ENCODE data around the gene C1QTNF8. TPM values are rescaled to one million over a fixed set of nuclear protein-coding genes. Genes with fewer than 3 reads are reported as not detected.

Gene C1QTNF8
- total RNA-seq, 2 donors from 2014 or later = 4.3 to 7.0 TPM

DNA sequence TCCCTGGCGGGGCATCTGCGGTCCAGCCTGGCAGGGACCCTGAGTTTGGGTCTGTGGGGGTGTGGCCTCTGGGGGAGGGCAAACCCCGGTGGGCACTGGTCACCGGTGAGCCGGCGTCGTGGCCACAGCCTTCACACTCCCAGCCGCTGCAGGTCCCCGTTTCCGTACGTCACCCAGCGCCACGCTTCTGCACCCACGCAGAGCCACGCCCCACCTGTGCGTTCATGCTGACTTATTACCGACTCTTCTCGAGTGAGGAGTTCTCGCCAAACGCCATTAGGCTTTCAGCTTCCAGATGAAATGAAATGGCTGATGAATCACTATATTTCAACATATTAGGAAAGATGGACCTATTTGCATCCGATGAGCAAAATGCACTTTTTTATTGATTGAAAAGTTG, 32.3 kb downstream of the C1QTNF8 start:
- H3K9me3 ChIP-seq = no peaks in the 10 kb centered on the region
- DNase-seq (ENCODE audit: low spot score) = no peak
- H3K4me3 ChIP-seq = no peak overlapping the region
- no peaks in the 10 kb centered on the region for H3K36me3 ChIP-seq
- no peak overlapping the region for H3K27ac ChIP-seq
- H3K4me1 ChIP-seq (ENCODE audit: control insufficient read depth in 1 of 2, low read depth in 2 of 2) = no peaks in the 10 kb centered on the region
- TF ChIP-seq, protein P1, sequence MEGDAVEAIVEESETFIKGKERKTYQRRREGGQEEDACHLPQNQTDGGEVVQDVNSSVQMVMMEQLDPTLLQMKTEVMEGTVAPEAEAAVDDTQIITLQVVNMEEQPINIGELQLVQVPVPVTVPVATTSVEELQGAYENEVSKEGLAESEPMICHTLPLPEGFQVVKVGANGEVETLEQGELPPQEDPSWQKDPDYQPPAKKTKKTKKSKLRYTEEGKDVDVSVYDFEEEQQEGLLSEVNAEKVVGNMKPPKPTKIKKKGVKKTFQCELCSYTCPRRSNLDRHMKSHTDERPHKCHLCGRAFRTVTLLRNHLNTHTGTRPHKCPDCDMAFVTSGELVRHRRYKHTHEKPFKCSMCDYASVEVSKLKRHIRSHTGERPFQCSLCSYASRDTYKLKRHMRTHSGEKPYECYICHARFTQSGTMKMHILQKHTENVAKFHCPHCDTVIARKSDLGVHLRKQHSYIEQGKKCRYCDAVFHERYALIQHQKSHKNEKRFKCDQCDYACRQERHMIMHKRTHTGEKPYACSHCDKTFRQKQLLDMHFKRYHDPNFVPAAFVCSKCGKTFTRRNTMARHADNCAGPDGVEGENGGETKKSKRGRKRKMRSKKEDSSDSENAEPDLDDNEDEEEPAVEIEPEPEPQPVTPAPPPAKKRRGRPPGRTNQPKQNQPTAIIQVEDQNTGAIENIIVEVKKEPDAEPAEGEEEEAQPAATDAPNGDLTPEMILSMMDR (IDR thresholded peaks at IDR 0.05) = no peak
- H3K27me3 ChIP-seq (replicated peaks; ENCODE audit: insufficient read depth) = peaks cover 9% of the 10 kb centered on the region
- ATAC-seq (ENCODE audit: insufficient number of reproducible peaks, low FRiP score, low read depth) = no peak

DNA sequence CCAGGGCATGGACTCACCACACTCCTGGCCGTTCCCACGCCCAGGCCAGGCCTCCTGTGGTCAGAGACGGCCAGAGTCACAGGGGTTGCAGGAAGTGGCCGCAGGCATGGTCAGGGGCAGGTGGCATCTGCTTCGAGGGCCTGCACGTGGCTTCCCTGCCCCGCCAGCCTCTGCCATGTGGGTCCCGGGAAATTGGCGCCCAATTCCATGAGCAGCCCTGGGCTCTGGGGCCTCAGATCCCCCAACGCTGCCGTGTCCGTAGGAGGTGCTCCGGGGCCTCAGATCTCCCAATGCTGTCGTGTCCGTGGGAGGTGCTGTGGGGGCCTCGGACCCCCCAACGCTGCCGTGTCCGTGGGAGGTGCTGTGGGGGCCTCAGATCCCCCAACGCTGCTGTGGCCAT, 33.1 kb downstream of the C1QTNF8 start:
- H3K27me3 ChIP-seq (replicated peaks; ENCODE audit: insufficient read depth) = peaks cover 5% of the 10 kb centered on the region
- peaks cover 0 to under 1% of the 10 kb centered on the region in 2 donors for H3K4me1 ChIP-seq (ENCODE audit: control insufficient read depth in 1 of 2, low read depth in 2 of 2)

DNA sequence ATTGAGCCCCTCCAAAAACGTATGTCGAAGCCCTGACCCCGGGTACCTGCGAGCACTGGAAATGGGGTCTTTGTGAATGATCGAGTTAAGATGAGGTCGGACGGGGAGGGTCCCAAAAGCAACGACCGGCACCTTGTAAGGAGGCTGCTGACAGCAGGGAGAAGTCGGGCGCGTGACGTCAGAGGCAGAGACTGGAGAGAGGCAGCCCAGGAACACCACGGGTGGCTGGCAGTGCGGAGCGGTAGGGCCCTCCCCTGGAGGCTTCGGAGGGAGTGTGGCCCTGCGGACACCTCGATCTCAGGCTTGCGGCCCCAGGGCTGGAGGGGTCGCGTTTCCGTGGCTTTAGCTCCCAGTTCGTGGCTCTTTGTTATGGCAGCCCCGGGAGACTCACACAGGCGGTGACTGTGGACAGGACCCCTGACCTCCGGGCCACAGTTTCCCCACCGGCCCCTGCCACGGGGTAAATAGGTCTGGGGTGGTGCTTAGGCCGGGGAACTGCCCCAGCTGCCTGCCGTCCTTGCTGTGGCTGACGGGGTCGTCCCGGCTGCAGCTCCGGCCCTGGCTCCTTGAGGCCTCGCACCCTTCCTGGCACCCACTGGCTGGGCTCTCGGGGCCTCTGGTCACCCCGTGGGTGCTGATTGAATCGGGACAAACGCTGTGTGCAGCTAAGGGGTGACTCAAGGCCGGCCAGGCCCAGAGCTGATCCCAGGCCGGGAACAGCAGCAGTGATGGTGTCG, 34.1 kb downstream of the C1QTNF8 start:
- Histone ChIP-seq H3K36me3 (no peaks in the 10 kb centered on the region), H3K4me1 (ENCODE audit: control insufficient read depth in 1 of 2, low read depth in 2 of 2) (peaks cover 4% of the 10 kb centered on the region in 2 donors), H3K4me3 (no peak overlapping the region), H3K27me3 (replicated peaks; ENCODE audit: insufficient read depth) (peaks cover 4% of the 10 kb centered on the region), H3K9me3 (no peaks in the 10 kb centered on the region), H3K27ac (no peak overlapping the region)
- TF ChIP-seq, protein P1 (IDR thresholded peaks at IDR 0.05) = no peak
- ATAC-seq (ENCODE audit: insufficient number of reproducible peaks, low FRiP score, low read depth) = no peak
- DNase-seq (ENCODE audit: low spot score) = no peak

More for the DNA sequence above, 33.1 kb downstream of the C1QTNF8 start:
- Histone ChIP-seq H3K9me3 (no peaks in the 10 kb centered on the region), H3K4me3 (no peak overlapping the region), H3K36me3 (no peaks in the 10 kb centered on the region), H3K27ac (no peak overlapping the region)
- DNase-seq (ENCODE audit: low spot score) (no peak), ATAC-seq (ENCODE audit: insufficient number of reproducible peaks, low FRiP score, low read depth) (no peak)
- TF ChIP-seq, protein P1 (IDR thresholded peaks at IDR 0.05) = no peak

DNA sequence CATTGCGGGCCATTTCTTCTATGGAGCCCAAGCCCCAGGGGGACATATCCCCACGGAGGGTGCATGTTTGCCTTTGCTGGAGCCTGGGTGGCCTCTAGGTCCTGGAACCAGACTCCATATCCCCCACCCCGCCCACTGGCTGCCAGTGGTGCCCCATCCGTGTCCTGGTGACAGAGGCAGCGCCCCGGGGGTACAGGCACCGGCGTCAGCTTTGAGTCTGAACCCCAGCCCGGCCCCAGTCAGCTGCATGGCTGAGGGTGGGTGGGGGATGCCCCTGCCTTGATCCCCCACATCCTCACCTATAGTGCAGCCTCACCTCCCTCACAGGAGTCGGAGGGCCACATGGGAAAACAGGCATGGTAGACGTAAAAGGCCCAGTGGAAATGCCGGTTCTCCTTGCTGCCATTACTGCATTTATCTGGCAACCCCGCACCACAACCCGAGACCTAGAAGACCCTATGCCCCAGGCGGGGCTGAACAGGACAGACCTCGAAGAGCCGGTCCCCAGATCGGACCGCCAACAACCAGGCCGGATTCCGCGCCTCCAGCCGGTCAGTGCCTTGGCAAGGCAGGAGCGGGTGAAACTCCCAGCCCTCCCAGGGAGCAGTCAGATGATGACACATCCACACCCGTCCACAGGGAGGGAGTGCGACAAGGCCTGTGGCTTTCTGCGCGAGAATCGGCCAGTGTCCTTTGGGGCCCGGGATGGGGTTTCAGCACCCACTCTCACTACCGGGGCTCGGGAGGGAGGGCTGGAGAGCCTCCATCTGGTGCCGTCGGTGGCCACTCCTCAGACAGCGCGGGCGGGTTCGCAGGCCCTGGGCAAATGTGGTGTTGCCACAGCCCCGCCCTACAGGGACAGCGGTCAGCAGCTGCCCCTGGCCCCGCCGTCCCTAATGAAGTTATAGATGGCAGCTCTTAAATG, 35.4 kb downstream of the C1QTNF8 start:
- Histone ChIP-seq H3K27me3 (replicated peaks; ENCODE audit: insufficient read depth) (peaks cover 4% of the 10 kb centered on the region), H3K4me1 (ENCODE audit: control insufficient read depth in 1 of 2, low read depth in 2 of 2) (peaks cover 4 to 6% of the 10 kb centered on the region in 2 donors), H3K9me3 (no peaks in the 10 kb centered on the region), H3K27ac (no peak overlapping the region), H3K36me3 (no peaks in the 10 kb centered on the region), H3K4me3 (no peak overlapping the region)
- TF ChIP-seq, protein P1 (IDR thresholded peaks at IDR 0.05) = no peak
- ATAC-seq (ENCODE audit: insufficient number of reproducible peaks, low FRiP score, low read depth) (no peak), DNase-seq (ENCODE audit: low spot score) (no peak)

DNA sequence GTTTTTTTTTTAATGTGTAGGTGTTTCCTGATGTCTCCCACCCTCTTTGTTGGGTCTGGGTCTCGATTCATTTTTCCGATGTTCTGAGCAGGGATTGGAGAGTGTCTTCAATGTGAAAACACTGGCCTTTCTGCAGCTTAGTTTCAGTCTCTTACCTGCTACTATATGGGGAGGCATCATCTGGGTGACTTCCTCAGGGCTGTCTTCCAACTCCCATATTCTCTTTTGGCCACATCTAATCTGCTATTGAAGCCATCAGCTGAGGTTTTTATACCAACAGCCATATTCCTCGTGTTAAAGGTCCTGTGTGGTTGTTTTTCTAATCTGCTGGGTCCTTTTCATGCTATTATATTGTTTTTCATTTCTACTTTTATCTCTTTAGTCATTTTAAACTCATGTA, 36.7 kb downstream of the C1QTNF8 start:
- DNase-seq (ENCODE audit: low spot score) = no peak
- TF ChIP-seq, protein P1 (IDR thresholded peaks at IDR 0.05) = no peak
- Histone ChIP-seq H3K36me3 (no peaks in the 10 kb centered on the region), H3K9me3 (no peaks in the 10 kb centered on the region), H3K27ac (no peak overlapping the region), H3K4me3 (no peak overlapping the region), H3K4me1 (ENCODE audit: control insufficient read depth in 1 of 2, low read depth in 2 of 2) (peaks cover 4 to 6% of the 10 kb centered on the region in 2 donors), H3K27me3 (replicated peaks; ENCODE audit: insufficient read depth) (no peaks in the 10 kb centered on the region)
- no peak for ATAC-seq (ENCODE audit: insufficient number of reproducible peaks, low FRiP score, low read depth)

Measured in thoracic aorta (tissue), 2 donors.